GM23338 (cell line): ENCODE measurements around the gene DENND4B. TPM values are rescaled to one million over a fixed set of nuclear protein-coding genes. Genes with fewer than 3 reads are reported as not detected.

Source experiments
- ATAC-seq: fragments of 200-7000 bp; cut with Tn5 transposase; 3 replicates; pipeline ENCODE4 v1.9.1; 2020
- DNase-seq: peaks from one replicate; pipeline ENCODE4 v3.0.0-alpha.2; 2015; ENCODE audit warnings: low spot score
- H2AFZ ChIP-seq: fragments of 200-600 bp; sonication (generic); 2 replicates; pipeline ENCODE4 v1.8.0; 2016; ENCODE audit warnings: antibody characterized with exemption, mild to moderate bottlenecking, moderate library complexity
- H3F3A ChIP-seq: fragments of 200-600 bp; sonication (generic); replicated peaks from 2 replicates; pipeline ENCODE4 v1.8.0; 2017; ENCODE audit warnings: antibody characterized with exemption, mixed run types, low read depth
- H3K27ac ChIP-seq: fragments of 200-600 bp; sonication (generic); 2 replicates; pipeline ENCODE4 v1.6.1; 2016; ENCODE audit warnings: low read depth
- H3K27me3 ChIP-seq: fragments of 200-600 bp; sonication (generic); 2 replicates; pipeline ENCODE4 v1.8.0; 2016; ENCODE audit warnings: mild to moderate bottlenecking, mixed run types, moderate library complexity; ENCODE audit not compliant: insufficient read depth
- H3K36me3 ChIP-seq: fragments of 200-600 bp; sonication (generic); 2 replicates; pipeline ENCODE4 v1.8.0; 2016; ENCODE audit warnings: mild to moderate bottlenecking; ENCODE audit not compliant: insufficient read depth
- H3K4me1 ChIP-seq: fragments of 200-600 bp; sonication (generic); 2 replicates; pipeline ENCODE4 v1.8.0; 2016; ENCODE audit warnings: mild to moderate bottlenecking, moderate library complexity; ENCODE audit not compliant: insufficient read depth
- H3K4me2 ChIP-seq: fragments of 200-600 bp; sonication (generic); 2 replicates; pipeline ENCODE4 v1.7.1; 2017; ENCODE audit warnings: mixed run types
- H3K4me3 ChIP-seq: fragments of 200-600 bp; sonication (generic); 2 replicates; pipeline ENCODE4 v1.6.1; 2016; ENCODE audit warnings: mixed run types
- H3K79me2 ChIP-seq: fragments of 200-600 bp; sonication (generic); replicated peaks from 2 replicates; pipeline ENCODE4 v1.8.0; 2017; ENCODE audit warnings: mild to moderate bottlenecking; ENCODE audit not compliant: insufficient read depth
- H3K9me2 ChIP-seq: fragments of 200-600 bp; sonication (generic); 2 replicates; pipeline ENCODE4 v1.8.0; 2017; ENCODE audit not compliant: insufficient read depth
- H4K20me1 ChIP-seq: fragments of 200-600 bp; sonication (generic); replicated peaks from 2 replicates; pipeline ENCODE4 v1.8.0; 2017; ENCODE audit warnings: mild to moderate bottlenecking; ENCODE audit not compliant: insufficient read depth
- H3K27ac Mint-ChIP-seq: 2 replicates; pipeline ENCODE4 v1.8.0; 2020; ENCODE audit warnings: inconsistent platforms, mild to moderate bottlenecking, moderate library complexity, mixed read lengths
- H3K27me3 Mint-ChIP-seq: 3 replicates; pipeline ENCODE4 v1.8.0; 2022; ENCODE audit warnings: low read depth, mild to moderate bottlenecking, moderate library complexity, mixed read lengths, inconsistent platforms; ENCODE audit not compliant: insufficient read depth, poor library complexity
- H3K36me3 Mint-ChIP-seq: 3 replicates; pipeline ENCODE4 v1.8.0; 2021; ENCODE audit warnings: low read depth, mild to moderate bottlenecking, inconsistent platforms, moderate library complexity, mixed read lengths
- H3K4me1 Mint-ChIP-seq: 3 replicates; pipeline ENCODE4 v1.8.0; 2020; ENCODE audit warnings: mild to moderate bottlenecking, inconsistent platforms, mixed read lengths
- H3K4me3 Mint-ChIP-seq: 3 replicates; pipeline ENCODE4 v1.8.0; 2021; ENCODE audit warnings: moderate library complexity, mild to moderate bottlenecking, inconsistent platforms, mixed read lengths
- H3K9me3 Mint-ChIP-seq: 3 replicates; pipeline ENCODE4 v1.8.0; 2020; ENCODE audit warnings: moderate library complexity, mild to moderate bottlenecking, inconsistent platforms, mixed read lengths
- CREB1 ChIP-seq: fragments of 250-450 bp; sonication (Bioruptor Pico); IDR thresholded peaks from 2 replicates; pipeline ENCODE4 v1.5.0; 2020; ENCODE audit warnings: low read depth, mild to moderate bottlenecking, moderate library complexity
- JUNB ChIP-seq: IDR thresholded peaks from one replicate; pipeline ENCODE4 v1.6.1; 2016; ENCODE audit warnings: antibody characterized with exemption; ENCODE audit not compliant: unreplicated experiment
- NANOG ChIP-seq: IDR thresholded peaks from 2 replicates; pipeline ENCODE4 v1.6.1; 2016; ENCODE audit warnings: antibody characterized with exemption, borderline replicate concordance
- STAT1 ChIP-seq: IDR thresholded peaks from one replicate; pipeline ENCODE4 v1.6.1; 2016; ENCODE audit warnings: antibody characterized with exemption; ENCODE audit not compliant: unreplicated experiment
- polyA plus RNA-seq: library from polyadenylated mRNA; unstranded; fragments of >200 nt; fragmentation: Nextera tagmentation; extraction: Ambion mirVana; gene quantifications from 2 replicates; pipeline ENCODE4 v1.2.1, GENCODE V29; 2016
- total RNA-seq: library from RNA; depleted of rRNA; stranded (reverse); fragments of >200 nt; shearing (Covaris generic); gene quantifications from 2 replicates; pipeline ENCODE4 v1.2.3, GENCODE V29; 2014
- TF ChIP-seq, protein P1 (sequence below): fragments of 250-450 bp; sonication (Bioruptor Pico); IDR thresholded peaks from 2 replicates; pipeline ENCODE4 v1.5.0; 2020; ENCODE audit warnings: mild to moderate bottlenecking, moderate library complexity

Gene DENND4B
- total and polyA plus RNA-seq, 2 experiments from 2014 or later = 29.4 to 57.0 TPM

DNA sequence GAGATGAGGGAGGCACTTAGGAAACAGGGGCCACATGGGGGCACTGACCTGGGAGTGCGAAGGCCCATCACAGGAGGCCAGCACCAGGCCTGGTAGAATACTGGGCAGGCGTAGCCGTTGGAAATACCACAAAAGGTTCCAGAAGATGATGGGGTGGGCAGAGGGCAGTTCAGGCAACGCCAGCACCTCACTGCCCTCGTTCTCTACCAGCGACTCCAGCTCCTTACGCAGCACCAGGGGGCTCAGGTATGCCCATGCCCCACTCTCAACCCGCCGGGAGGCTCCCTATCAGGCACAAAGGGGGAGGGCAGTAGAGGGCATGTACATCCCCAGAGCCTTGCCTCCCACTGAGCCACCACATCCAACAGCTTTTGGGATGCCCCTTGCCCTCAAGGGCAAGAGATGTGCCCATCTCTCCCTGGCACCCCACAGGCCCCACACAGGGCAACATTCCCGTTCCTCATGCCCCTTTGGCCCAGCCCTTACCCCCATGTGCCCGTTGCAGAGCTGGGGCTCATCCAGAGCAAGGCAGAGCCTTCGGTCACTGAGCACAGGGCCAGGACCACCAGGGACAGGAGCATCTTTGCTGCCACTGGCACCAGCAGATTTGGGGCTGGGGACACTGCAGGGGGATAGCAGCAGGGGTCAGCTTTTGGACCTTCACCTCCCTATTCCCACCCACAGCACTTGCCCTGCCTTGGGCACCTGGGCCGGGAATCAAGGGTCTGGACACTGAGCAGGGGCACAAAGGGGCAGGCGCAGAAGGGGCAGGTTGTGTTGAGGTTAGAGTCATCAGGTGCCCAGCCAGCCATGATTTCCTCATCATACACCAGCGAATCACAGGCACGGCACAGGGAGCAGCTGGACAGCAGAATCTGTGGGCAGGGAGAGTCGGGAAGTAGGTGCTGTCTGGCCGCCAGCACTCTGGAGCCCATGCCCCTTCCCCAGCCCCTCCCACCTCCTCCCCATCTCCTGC is 14.1 kb downstream of the DENND4B start (continued):
- TF ChIP-seq, protein P1, sequence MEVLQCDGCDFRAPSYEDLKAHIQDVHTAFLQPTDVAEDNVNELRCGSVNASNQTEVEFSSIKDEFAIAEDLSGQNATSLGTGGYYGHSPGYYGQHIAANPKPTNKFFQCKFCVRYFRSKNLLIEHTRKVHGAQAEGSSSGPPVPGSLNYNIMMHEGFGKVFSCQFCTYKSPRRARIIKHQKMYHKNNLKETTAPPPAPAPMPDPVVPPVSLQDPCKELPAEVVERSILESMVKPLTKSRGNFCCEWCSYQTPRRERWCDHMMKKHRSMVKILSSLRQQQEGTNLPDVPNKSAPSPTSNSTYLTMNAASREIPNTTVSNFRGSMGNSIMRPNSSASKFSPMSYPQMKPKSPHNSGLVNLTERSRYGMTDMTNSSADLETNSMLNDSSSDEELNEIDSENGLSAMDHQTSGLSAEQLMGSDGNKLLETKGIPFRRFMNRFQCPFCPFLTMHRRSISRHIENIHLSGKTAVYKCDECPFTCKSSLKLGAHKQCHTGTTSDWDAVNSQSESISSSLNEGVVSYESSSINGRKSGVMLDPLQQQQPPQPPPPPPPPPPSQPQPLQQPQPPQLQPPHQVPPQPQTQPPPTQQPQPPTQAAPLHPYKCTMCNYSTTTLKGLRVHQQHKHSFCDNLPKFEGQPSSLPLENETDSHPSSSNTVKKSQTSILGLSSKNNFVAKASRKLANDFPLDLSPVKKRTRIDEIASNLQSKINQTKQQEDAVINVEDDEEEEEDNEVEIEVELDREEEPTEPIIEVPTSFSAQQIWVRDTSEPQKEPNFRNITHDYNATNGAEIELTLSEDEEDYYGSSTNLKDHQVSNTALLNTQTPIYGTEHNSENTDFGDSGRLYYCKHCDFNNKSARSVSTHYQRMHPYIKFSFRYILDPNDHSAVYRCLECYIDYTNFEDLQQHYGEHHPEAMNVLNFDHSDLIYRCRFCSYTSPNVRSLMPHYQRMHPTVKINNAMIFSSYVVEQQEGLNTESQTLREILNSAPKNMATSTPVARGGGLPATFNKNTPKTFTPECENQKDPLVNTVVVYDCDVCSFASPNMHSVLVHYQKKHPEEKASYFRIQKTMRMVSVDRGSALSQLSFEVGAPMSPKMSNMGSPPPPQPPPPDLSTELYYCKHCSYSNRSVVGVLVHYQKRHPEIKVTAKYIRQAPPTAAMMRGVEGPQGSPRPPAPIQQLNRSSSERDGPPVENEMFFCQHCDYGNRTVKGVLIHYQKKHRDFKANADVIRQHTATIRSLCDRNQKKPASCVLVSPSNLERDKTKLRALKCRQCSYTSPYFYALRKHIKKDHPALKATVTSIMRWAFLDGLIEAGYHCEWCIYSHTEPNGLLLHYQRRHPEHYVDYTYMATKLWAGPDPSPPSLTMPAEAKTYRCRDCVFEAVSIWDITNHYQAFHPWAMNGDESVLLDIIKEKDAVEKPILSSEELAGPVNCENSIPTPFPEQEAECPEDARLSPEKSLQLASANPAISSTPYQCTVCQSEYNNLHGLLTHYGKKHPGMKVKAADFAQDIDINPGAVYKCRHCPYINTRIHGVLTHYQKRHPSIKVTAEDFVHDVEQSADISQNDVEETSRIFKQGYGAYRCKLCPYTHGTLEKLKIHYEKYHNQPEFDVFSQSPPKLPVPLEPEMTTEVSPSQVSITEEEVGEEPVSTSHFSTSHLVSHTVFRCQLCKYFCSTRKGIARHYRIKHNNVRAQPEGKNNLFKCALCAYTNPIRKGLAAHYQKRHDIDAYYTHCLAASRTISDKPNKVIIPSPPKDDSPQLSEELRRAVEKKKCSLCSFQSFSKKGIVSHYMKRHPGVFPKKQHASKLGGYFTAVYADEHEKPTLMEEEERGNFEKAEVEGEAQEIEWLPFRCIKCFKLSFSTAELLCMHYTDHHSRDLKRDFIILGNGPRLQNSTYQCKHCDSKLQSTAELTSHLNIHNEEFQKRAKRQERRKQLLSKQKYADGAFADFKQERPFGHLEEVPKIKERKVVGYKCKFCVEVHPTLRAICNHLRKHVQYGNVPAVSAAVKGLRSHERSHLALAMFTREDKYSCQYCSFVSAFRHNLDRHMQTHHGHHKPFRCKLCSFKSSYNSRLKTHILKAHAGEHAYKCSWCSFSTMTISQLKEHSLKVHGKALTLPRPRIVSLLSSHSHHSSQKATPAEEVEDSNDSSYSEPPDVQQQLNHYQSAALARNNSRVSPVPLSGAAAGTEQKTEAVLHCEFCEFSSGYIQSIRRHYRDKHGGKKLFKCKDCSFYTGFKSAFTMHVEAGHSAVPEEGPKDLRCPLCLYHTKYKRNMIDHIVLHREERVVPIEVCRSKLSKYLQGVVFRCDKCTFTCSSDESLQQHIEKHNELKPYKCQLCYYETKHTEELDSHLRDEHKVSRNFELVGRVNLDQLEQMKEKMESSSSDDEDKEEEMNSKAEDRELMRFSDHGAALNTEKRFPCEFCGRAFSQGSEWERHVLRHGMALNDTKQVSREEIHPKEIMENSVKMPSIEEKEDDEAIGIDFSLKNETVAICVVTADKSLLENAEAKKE (CRISPR knock-in tag) = no peak
- TF ChIP-seq STAT1 = no peak

DNA sequence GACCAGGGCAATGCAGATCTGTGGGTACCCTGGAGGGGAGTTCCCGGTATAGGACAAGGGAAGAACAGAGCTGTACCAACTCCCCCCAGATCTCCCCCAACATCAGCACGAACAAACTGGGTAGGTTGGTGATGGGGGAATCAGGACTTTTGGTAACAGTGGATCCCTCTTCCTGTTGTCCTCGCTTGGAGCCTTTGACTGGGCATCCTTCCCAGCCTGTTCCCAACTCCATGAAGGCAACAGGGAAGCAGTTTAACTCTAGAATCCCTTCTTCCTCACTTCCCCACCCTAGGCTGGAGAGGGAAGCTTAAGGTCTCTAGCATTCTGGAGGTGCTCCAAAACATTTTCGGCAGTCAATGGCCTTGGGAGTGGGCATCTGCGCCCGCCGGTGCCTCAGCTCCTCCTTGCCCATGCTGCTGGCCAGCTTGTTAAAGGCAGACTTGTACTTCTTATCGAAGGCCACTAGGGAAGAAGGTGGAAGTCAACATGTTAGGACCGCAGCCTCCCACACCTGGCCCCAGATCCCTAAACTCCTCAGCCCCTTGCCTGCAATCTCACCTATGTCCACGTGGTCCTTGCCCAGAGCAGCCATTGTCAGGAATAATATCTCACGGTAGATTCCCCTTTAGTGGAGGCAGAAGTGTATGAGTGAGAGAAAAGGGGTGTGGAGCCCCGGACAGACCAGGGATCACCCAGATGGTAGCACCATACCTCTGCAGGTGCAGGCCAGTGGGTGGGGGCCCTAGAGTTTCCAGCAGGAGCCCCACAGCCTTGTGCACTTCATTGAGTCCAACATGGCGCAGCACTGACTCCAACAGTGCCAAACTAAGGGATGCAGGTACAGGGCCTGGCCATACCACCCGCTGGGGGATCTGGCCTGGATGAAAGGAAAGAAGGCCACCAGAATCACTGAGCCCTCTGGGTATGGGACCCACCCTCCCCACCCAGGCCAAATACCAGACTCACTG is 16.3 kb downstream of the DENND4B start:
- no peak overlapping the region for H3K4me2 ChIP-seq
- no peaks in the 10 kb centered on the region; the same call in 1 of the 2 replicates for H4K20me1 ChIP-seq
- H3K27ac ChIP-seq = no peak overlapping the region
- H3K79me2 ChIP-seq = no peaks in the 10 kb centered on the region
- Mint-ChIP-seq H3K27ac (no peak overlapping the region), H3K27me3 (peaks cover 4% of the 10 kb centered on the region), H3K9me3 (no peaks in the 10 kb centered on the region), H3K4me1 (no peaks in the 10 kb centered on the region), H3K36me3 (peaks cover 41% of the 10 kb centered on the region), H3K4me3 (no peak overlapping the region)
- ATAC-seq = peak; percentile 59
- DNase-seq = peak; percentile 48
- H3K4me3 ChIP-seq = no peak overlapping the region
- no peaks in the 10 kb centered on the region for H3K27me3 ChIP-seq
- no peak overlapping the region for H2AFZ ChIP-seq
- H3K36me3 ChIP-seq = no peaks in the 10 kb centered on the region
- H3K9me2 ChIP-seq = no peaks in the 10 kb centered on the region
- 0 out of 2 replicates have a peak, but pooled peaks cover 6% of the 10 kb centered on the region for H3F3A ChIP-seq
- H3K4me1 ChIP-seq = peaks cover 4% of the 10 kb centered on the region; the same call in 1 of the 2 replicates
- no peak for TF ChIP-seq JUNB
- TF ChIP-seq STAT1 = no peak
- TF ChIP-seq NANOG = no peak
- TF ChIP-seq CREB1 (CRISPR knock-in tag) = no peak
- TF ChIP-seq, protein P1 (CRISPR knock-in tag) = no peak
